ENCODE measurements around the gene ATP5F1D.
A peak's percentile ranks its signal among the peaks of the same experiment; 100 is the strongest.

The ATP5F1D gene

GRCh38 chr19:1259206-1259875, 17.8 kb downstream of the ATP5F1D start:
- DNase-seq (ENCODE audit: low spot score), result peak; percentile 60

GRCh38 chr19:1259876-1260748, 18.6 kb downstream of the ATP5F1D start:
- no peak for DNase-seq (ENCODE audit: low spot score)

- peak; percentile 98 for DNase-seq (ENCODE audit: low spot score)
Observed at GRCh38 chr19:1260749-1261537, 19.4 kb downstream of the ATP5F1D start.

- DNase-seq (ENCODE audit: low spot score), result no peak
Observed at GRCh38 chr19:1261538-1261797, 19.9 kb downstream of the ATP5F1D start.

GRCh38 chr19:1261798-1262622, 20.5 kb downstream of the ATP5F1D start:
- no peak for DNase-seq (ENCODE audit: low spot score)

- DNase-seq (ENCODE audit: low spot score), result no peak
Observed at GRCh38 chr19:1262623-1263123, 21.1 kb downstream of the ATP5F1D start.

- DNase-seq (ENCODE audit: low spot score), result no peak
Observed at GRCh38 chr19:1263188-1263587, 21.6 kb downstream of the ATP5F1D start.

GRCh38 chr19:1264801-1265614, 23.5 kb downstream of the ATP5F1D start:
- peak; percentile 94 for DNase-seq (ENCODE audit: low spot score)

GRCh38 chr19:1265615-1266128, 24.1 kb downstream of the ATP5F1D start:
- peak; percentile 93 for DNase-seq (ENCODE audit: low spot score)

- peak; percentile 95 for DNase-seq (ENCODE audit: low spot score)
Observed at GRCh38 chr19:1266129-1266915, 24.8 kb downstream of the ATP5F1D start.

- peak; percentile 79 for DNase-seq (ENCODE audit: low spot score)
Observed at GRCh38 chr19:1266916-1267476, 25.4 kb downstream of the ATP5F1D start.

- no peak for DNase-seq (ENCODE audit: low spot score)
Observed at GRCh38 chr19:1267477-1268225, 26.1 kb downstream of the ATP5F1D start.

GRCh38 chr19:1268226-1269064, 26.9 kb downstream of the ATP5F1D start:
- no peak for DNase-seq (ENCODE audit: low spot score)

GRCh38 chr19:1269065-1269477, 27.5 kb downstream of the ATP5F1D start, which contains the start of gene CIRBP:
CIRBP (plus strand) TSS chr19:1269332; CDS start chr19:1270934, 1,602 bp downstream.
- DNase-seq (ENCODE audit: low spot score), result peak; percentile 98

GRCh38 chr19:1269478-1270212, 28.1 kb downstream of the ATP5F1D start:
- DNase-seq (ENCODE audit: low spot score), result peak; percentile 90

- no peak for DNase-seq (ENCODE audit: low spot score)
Observed at GRCh38 chr19:1270213-1270853, 28.8 kb downstream of the ATP5F1D start.

All from hepatic stellate cell (primary cell).